H1 (cell line): ENCODE data around the gene MACROD2. TPM values are rescaled to one million over a fixed set of nuclear protein-coding genes. Genes with fewer than 3 reads are reported as not detected.

Experiments
- CTCF ChIA-PET: fragments of 300-600 bp; sonication (Branson Sonifier 250); formaldehyde crosslinking; loops from one replicate; lab custom pipeline; 2021; ENCODE audit not compliant: partially characterized antibody; lab: Charles Lee
- POLR2A ChIA-PET: fragments of 300-600 bp; sonication (Branson Sonifier 250); formaldehyde crosslinking; loops from one replicate; lab custom pipeline; 2021; ENCODE audit warnings: inconsistent platforms; ENCODE audit not compliant: partially characterized antibody; lab: Charles Lee
- DNase-seq, 2 experiments: peaks; one replicate each; pipeline versions ENCODE4 v3.0.0 to v3.0.0-alpha.2; 2010 to 2022; ENCODE audit warnings: low spot score in 2 of 2, low read depth in 1 of 2, mixed read lengths in 1 of 2
- FAIRE-seq: peaks from 2 replicates; lab custom pipeline; 2011; peaks lifted over from hg19 to GRCh38; lab: Jason Lieb, UNC
- H2AFZ ChIP-seq: 2 replicates; pipeline ENCODE4 v1.8.1; 2012; ENCODE audit warnings: low read length, inconsistent platforms
- H2AK5ac ChIP-seq: 2 replicates; pipeline ENCODE4 v1.6.1; 2013; ENCODE audit warnings: low read depth, low read length
- H2BK120ac ChIP-seq: replicated peaks from 2 replicates; pipeline ENCODE3; 2013; ENCODE audit warnings: low read depth, low read length, inconsistent platforms
- H2BK12ac ChIP-seq: 2 replicates; pipeline ENCODE4 v1.6.1; 2013; ENCODE audit warnings: low read depth, low read length
- H2BK15ac ChIP-seq: 2 replicates; pipeline ENCODE4 v1.6.1; 2013; ENCODE audit warnings: low read length
- H2BK20ac ChIP-seq: 2 replicates; pipeline ENCODE4 v1.6.1; 2013; ENCODE audit warnings: low read length
- H2BK5ac ChIP-seq: 2 replicates; pipeline ENCODE4 v1.6.1; 2013; ENCODE audit warnings: low read depth, low read length
- H3K14ac ChIP-seq: 2 replicates; pipeline ENCODE4 v1.6.1; 2013; ENCODE audit warnings: inconsistent platforms; ENCODE audit not compliant: insufficient read length
- H3K18ac ChIP-seq: 2 replicates; pipeline ENCODE4 v1.6.1; 2013; ENCODE audit warnings: low read length; ENCODE audit errors: extremely low read depth
- H3K23ac ChIP-seq: 2 replicates; pipeline ENCODE4 v1.6.1; 2013; ENCODE audit warnings: inconsistent platforms; ENCODE audit not compliant: insufficient read length
- H3K23me2 ChIP-seq: 2 replicates; pipeline ENCODE4 v1.6.1; 2013; ENCODE audit warnings: low read depth, low read length
- H3K27ac ChIP-seq: 2 replicates; pipeline ENCODE4 v1.6.1; 2011; ENCODE audit warnings: low read depth, low read length, inconsistent platforms
- H3K27me3 ChIP-seq, 4 experiments: replicated peaks in 1 of 4; 1 replicate in 1 of 4; 2 replicates in 3 of 4; pipeline versions ENCODE4 v1.6.1 to v1.8.1; 2011 to 2013; ENCODE audit warnings: low read length in 3 of 4, mild to moderate bottlenecking in 3 of 4, inconsistent platforms in 2 of 4, mixed read lengths in 2 of 4, moderate library complexity in 1 of 4; ENCODE audit not compliant: control insufficient read depth in 3 of 4, insufficient read depth in 3 of 4; ENCODE audit errors: extremely low read depth in 1 of 4
- H3K36me3 ChIP-seq, 4 experiments: 2 replicates each; pipeline versions ENCODE4 v1.6.1 to v1.8.1; 2011 to 2013; ENCODE audit warnings: mild to moderate bottlenecking in 4 of 4, low read length in 3 of 4, moderate library complexity in 2 of 4, control low read depth in 1 of 4, inconsistent platforms in 1 of 4; ENCODE audit not compliant: insufficient read depth in 4 of 4, control insufficient read depth in 2 of 4
- H3K4ac ChIP-seq: replicated peaks from 2 replicates; pipeline ENCODE3; 2013; ENCODE audit warnings: low read length, low read depth, mixed read lengths, inconsistent platforms; ENCODE audit not compliant: insufficient read length
- H3K4me1 ChIP-seq, 4 experiments: replicated peaks in 1 of 4; 1 replicate in 1 of 4; 2 replicates in 3 of 4; pipeline versions ENCODE4 v1.6.1 to v1.8.1; 2011 to 2013; ENCODE audit warnings: low read length in 3 of 4, inconsistent platforms in 2 of 4, mixed read lengths in 1 of 4; ENCODE audit not compliant: insufficient read depth in 4 of 4, control insufficient read depth in 3 of 4
- H3K4me2 ChIP-seq, 2 experiments: 2 replicates each; pipeline versions ENCODE4 v1.6.1 to v1.8.1; 2011 to 2013; ENCODE audit warnings: low read depth in 2 of 2, low read length in 2 of 2, control low read depth in 1 of 2, inconsistent platforms in 1 of 2, mild to moderate bottlenecking in 1 of 2; ENCODE audit not compliant: insufficient read depth in 1 of 2
- H3K4me3 ChIP-seq, 4 experiments: fragments of 200-600, 300-600 bp in 1 of 4; sonication (generic), shearing (Covaris generic), sonication (Bioruptor Twin) in 1 of 4; 2 replicates each; pipeline versions ENCODE4 v1.5.1 to v1.8.1; 2011 to 2016; ENCODE audit warnings: low read length in 4 of 4, low read depth in 3 of 4, control low read depth in 2 of 4, inconsistent platforms in 2 of 4, mild to moderate bottlenecking in 2 of 4, mixed read lengths in 1 of 4, moderate library complexity in 1 of 4; ENCODE audit not compliant: insufficient read depth in 2 of 4; ENCODE audit errors: extremely low read depth in 1 of 4
- H3K56ac ChIP-seq: replicated peaks from 2 replicates; pipeline ENCODE3; 2013; ENCODE audit warnings: low read depth, mild to moderate bottlenecking, mixed read lengths, low read length, inconsistent platforms; ENCODE audit not compliant: insufficient read length
- H3K79me1 ChIP-seq: 2 replicates; pipeline ENCODE4 v1.6.1; 2013; ENCODE audit warnings: low read depth, low read length, control low read depth
- H3K79me2 ChIP-seq, 2 experiments: 2 replicates each; pipeline versions ENCODE4 v1.6.1 to v1.8.1; 2012 to 2013; ENCODE audit warnings: low read length in 2 of 2, mild to moderate bottlenecking in 2 of 2, inconsistent platforms in 1 of 2; ENCODE audit not compliant: insufficient read depth in 2 of 2, control insufficient read depth in 1 of 2
- H3K9ac ChIP-seq, 4 experiments: replicated peaks in 1 of 4; 1 replicate in 1 of 4; 2 replicates in 3 of 4; pipeline versions ENCODE4 v1.6.1 to v1.8.1; 2011 to 2013; ENCODE audit warnings: low read depth in 3 of 4, low read length in 3 of 4, control low read depth in 2 of 4, mild to moderate bottlenecking in 2 of 4, moderate library complexity in 2 of 4, inconsistent platforms in 1 of 4; ENCODE audit errors: extremely low read depth in 1 of 4
- H3K9me3 ChIP-seq, 2 experiments: 2 replicates each; pipeline versions ENCODE4 v1.6.1 to v1.8.1; 2012 to 2013; ENCODE audit warnings: mild to moderate bottlenecking in 2 of 2, moderate library complexity in 2 of 2, control low read depth in 1 of 2, inconsistent platforms in 1 of 2, low read depth in 1 of 2, low read length in 1 of 2, mixed read lengths in 1 of 2; ENCODE audit not compliant: insufficient read depth in 2 of 2
- H4K20me1 ChIP-seq, 2 experiments: replicated peaks in 1 of 2; 2 replicates each; pipeline versions ENCODE3 to v1.8.1; 2011 to 2013; ENCODE audit warnings: inconsistent platforms in 2 of 2, low read length in 2 of 2, mild to moderate bottlenecking in 1 of 2; ENCODE audit not compliant: insufficient read depth in 2 of 2, control insufficient read depth in 1 of 2
- H4K5ac ChIP-seq: 2 replicates; pipeline ENCODE4 v1.6.1; 2013; ENCODE audit warnings: low read length, low read depth, mixed read lengths, inconsistent platforms; ENCODE audit not compliant: insufficient read length
- H4K8ac ChIP-seq: 2 replicates; pipeline ENCODE4 v1.8.0; 2013; ENCODE audit warnings: mild to moderate bottlenecking, moderate library complexity, low read length, inconsistent platforms; ENCODE audit not compliant: insufficient read depth; ENCODE audit errors: extremely low read depth
- H4K91ac ChIP-seq: replicated peaks from 2 replicates; pipeline ENCODE3; 2013; ENCODE audit warnings: low read length, mixed read lengths, inconsistent platforms; ENCODE audit not compliant: insufficient read length
- ASH2L ChIP-seq: fragments of 200-600, 300-600 bp; sonication (generic); IDR thresholded peaks from one replicate; pipeline ENCODE4 v1.7.1; 2017; ENCODE audit warnings: low read length
- BCL11A ChIP-seq, 2 experiments: IDR thresholded peaks; one replicate each; pipeline ENCODE4 v1.6.1; 2011; ENCODE audit warnings: low read depth in 2 of 2, low read length in 2 of 2, mild to moderate bottlenecking in 2 of 2
- CBX5 ChIP-seq: fragments of 300-800, 300-1000 bp; sonication (generic); IDR thresholded peaks from 2 replicates; pipeline ENCODE4 v1.7.1; 2016; ENCODE audit warnings: antibody characterized with exemption, low read length, low read depth
- CEBPB ChIP-seq: IDR thresholded peaks from 2 replicates; pipeline ENCODE4 v1.6.1; 2012; ENCODE audit warnings: low read depth, low read length
- CREB1 ChIP-seq: IDR thresholded peaks from 2 replicates; pipeline ENCODE4 v1.6.1; 2012; ENCODE audit warnings: inconsistent platforms
- CTBP2 ChIP-seq: IDR thresholded peaks from 2 replicates; pipeline ENCODE4 v1.7.0; 2011; ENCODE audit warnings: borderline replicate concordance, mild to moderate bottlenecking, moderate library complexity, mixed read lengths, low read length; ENCODE audit not compliant: insufficient read depth, insufficient read length
- EP300 ChIP-seq, 2 experiments: IDR thresholded peaks; 1 replicate in 1 of 2; 2 replicates in 1 of 2; pipeline ENCODE4 v1.6.1; 2011 to 2012; ENCODE audit warnings: low read depth in 2 of 2, low read length in 2 of 2, mild to moderate bottlenecking in 2 of 2, borderline replicate concordance in 1 of 2, inconsistent platforms in 1 of 2, moderate library complexity in 1 of 2
- FOSL1 ChIP-seq: IDR thresholded peaks from 2 replicates; pipeline ENCODE4 v1.6.1; 2011; ENCODE audit warnings: mild to moderate bottlenecking, low read depth, low read length, moderate library complexity; ENCODE audit not compliant: insufficient read depth
- GTF2F1 ChIP-seq: IDR thresholded peaks from 2 replicates; pipeline ENCODE4 v1.6.1; 2012; ENCODE audit warnings: low read depth, low read length, improper control_type of control experiment, borderline replicate concordance
- POLR2A ChIP-seq, 2 experiments: IDR thresholded peaks; 1 replicate in 1 of 2; 2 replicates in 1 of 2; pipeline ENCODE4 v1.6.1; 2011; ENCODE audit warnings: low read depth in 2 of 2, low read length in 2 of 2, mild to moderate bottlenecking in 2 of 2; ENCODE audit errors: control extremely low read depth in 1 of 2
- TCF12 ChIP-seq: IDR thresholded peaks from 2 replicates; pipeline ENCODE4 v1.6.1; 2011; ENCODE audit warnings: low read depth, mild to moderate bottlenecking, low read length
- whole genome bisulfite sequencing, 2 experiments: shearing (Covaris generic) in 1 of 2; methylation state at CpG; one replicate each; pipeline versions ENCODE4 v1.1.6 to v1.1.7; 2013 to 2015; ENCODE audit warnings: low lambda C conversion rate in 2 of 2, mixed read lengths in 2 of 2, inconsistent platforms in 1 of 2, low coverage in 1 of 2, missing lambda C conversion rate in 1 of 2; ENCODE audit not compliant: insufficient replicate concordance in 2 of 2, insufficient coverage in 1 of 2, insufficient read length in 1 of 2; ENCODE audit errors: extremely low coverage in 1 of 2, missing lambda C conversion rate in 1 of 2; 5-methylcytosine and 5-hydroxymethylcytosine counted together
- polyA plus RNA-seq, 7 experiments: library from polyadenylated mRNA; depleted of rRNA in 3 of 7; stranded (reverse) in 5 of 7; unstranded in 2 of 7; fragments of >200 nt in 5 of 7; fragments of 200-250 nt in 2 of 7; gene quantifications; 1 replicate in 5 of 7; 2 replicates in 1 of 7; 4 replicates in 1 of 7; pipeline versions ENCODE4 v1.2.1 to v1.2.3, GENCODE V29; 2011 to 2013; ENCODE audit warnings: missing spikeins in 2 of 7, mixed read lengths in 2 of 7
- total RNA-seq: library from RNA; stranded (reverse); fragmentation: NEBNext Ultra II Directional; extraction: Animal tissue kit (Norgen Biotek cat#: 25700); gene quantifications from 2 replicates; pipeline ENCODE4 v1.2.1, GENCODE V29; 2021
- TF ChIP-seq, protein P1 (sequence below): IDR thresholded peaks from 2 replicates; pipeline ENCODE4 v1.6.1; 2011; ENCODE audit warnings: low read depth, mild to moderate bottlenecking, low read length; ENCODE audit not compliant: insufficient read depth

The MACROD2 gene
- total and polyA plus RNA-seq, 2 of the 8 experiments (the other 6 are each of a cell fraction or from before 2014, with no cell fraction given) = 0.70 to 3.9 TPM

GRCh38 chr20:15630360-15630759 is 1635.0 kb downstream of the MACROD2 start:
- Histone ChIP-seq H3K9me3 (peaks cover 5 to 8% of the 10 kb centered on the region in 2 experiments; a peak in 2 of 4 replicates), H3K56ac (no peak overlapping the region), H3K18ac (no peak overlapping the region), H4K20me1 (no peaks in the 10 kb centered on the region), H3K4me3 (no peak overlapping the region), H3K27me3 (no peaks in the 10 kb centered on the region), H2BK5ac (peak overlapping the region; percentile 15; the same call in 1 of the 2 replicates), H3K36me3 (no peaks in the 10 kb centered on the region; a peak in 2 of 8 replicates), H2BK12ac (no peak overlapping the region), H3K4ac (no peak overlapping the region), H3K4me2 (no peak overlapping the region), H3K14ac (no peak overlapping the region), H4K8ac (no peak overlapping the region), H3K23me2 (peaks cover 2% of the 10 kb centered on the region; the same call in 1 of the 2 replicates), H2AK5ac (no peak overlapping the region), H2AFZ (no peak overlapping the region), H3K27ac (no peak overlapping the region), H3K9ac (no peak overlapping the region), H4K5ac (no peak overlapping the region), H4K91ac (no peak overlapping the region), H3K23ac (no peak overlapping the region), H2BK120ac (no peak overlapping the region), H2BK15ac (0 out of 2 replicates have a peak overlapping the region, but pooled peaks have one; percentile 73), H3K4me1 (peaks cover 0 to 11% (median 5%) of the 10 kb centered on the region in 4 experiments; a peak in 5 of 7 replicates), H3K79me2 (no peaks in the 10 kb centered on the region), H2BK20ac (peak overlapping the region; percentile 75; the same call in 1 of the 2 replicates), H3K79me1 (no peaks in the 10 kb centered on the region)
- TF ChIP-seq CTBP2 (no peak), EP300 (IDR thresholded peaks at IDR 0.05; ENCODE audit: borderline replicate concordance in 1 of 2, low read depth in 2 of 2, low read length in 2 of 2) (no peak), GTF2F1 (no peak), CREB1 (no peak), ASH2L (no peak), POLR2A (IDR thresholded peaks at IDR 0.05; ENCODE audit: control extremely low read depth in 1 of 2, low read depth in 2 of 2, low read length in 2 of 2) (no peak), FOSL1 (no peak), TCF12 (no peak), CEBPB (no peak), CBX5 (no peak), BCL11A (IDR thresholded peaks at IDR 0.05; ENCODE audit: low read depth in 2 of 2, low read length in 2 of 2) (no peak)
- TF ChIP-seq, protein P1, sequence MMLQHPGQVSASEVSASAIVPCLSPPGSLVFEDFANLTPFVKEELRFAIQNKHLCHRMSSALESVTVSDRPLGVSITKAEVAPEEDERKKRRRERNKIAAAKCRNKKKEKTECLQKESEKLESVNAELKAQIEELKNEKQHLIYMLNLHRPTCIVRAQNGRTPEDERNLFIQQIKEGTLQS = no peak
- ChIA-PET POLR2A (no interaction called here), CTCF (no interaction called here)
- 78% methylated on average over 4 of the region's 4 CpGs; no CpG with 5 or more reads in 1 of the 2 experiments for WGBS, 2 experiments
- DNase-seq (no peak), FAIRE-seq (no peak)
